GM21528 (cell line): ENCODE data around the gene TM4SF4.

Experiments used
- ATAC-seq: cut with Tn5 transposase; IDR thresholded peaks from one replicate; pipeline ENCODE4 v1.9.1; 2021; ENCODE audit warnings: mild to moderate bottlenecking, moderate library complexity; ENCODE audit not compliant: unreplicated experiment, low FRiP score

TM4SF4 gene

GRCh38 chr3:149454746-149455145, 19.8 kb upstream of the TM4SF4 start:
- ATAC-seq = no peak

- no peak for ATAC-seq
Measured at GRCh38 chr3:149455366-149455765, 19.1 kb upstream of the TM4SF4 start.

GRCh38 chr3:149455989-149456388, 18.5 kb upstream of the TM4SF4 start:
- no peak for ATAC-seq

- ATAC-seq = no peak
Measured at GRCh38 chr3:149459491-149460059, 14.9 kb upstream of the TM4SF4 start.

- no peak for ATAC-seq
Measured at GRCh38 chr3:149460117-149460516, 14.4 kb upstream of the TM4SF4 start.

GRCh38 chr3:149462051-149462450, 12.4 kb upstream of the TM4SF4 start:
- no peak for ATAC-seq

GRCh38 chr3:149462581-149463011, 11.9 kb upstream of the TM4SF4 start:
- no peak for ATAC-seq

- ATAC-seq = no peak
Measured at GRCh38 chr3:149463921-149464320, 10.6 kb upstream of the TM4SF4 start.

GRCh38 chr3:149464542-149465328, 9.8 kb upstream of the TM4SF4 start:
- no peak for ATAC-seq

GRCh38 chr3:149465351-149465883, 9.1 kb upstream of the TM4SF4 start:
- no peak for ATAC-seq

- ATAC-seq = no peak
Measured at GRCh38 chr3:149466192-149466591, 8.3 kb upstream of the TM4SF4 start.

GRCh38 chr3:149468504-149469212, 5.8 kb upstream of the TM4SF4 start:
- peak; percentile 94 for ATAC-seq

- ATAC-seq = no peak
Measured at GRCh38 chr3:149470381-149470780, 4.1 kb upstream of the TM4SF4 start.

- ATAC-seq = no peak
Measured at GRCh38 chr3:149472030-149472797, 2.3 kb upstream of the TM4SF4 start.

- no peak for ATAC-seq
Measured at GRCh38 chr3:149473357-149474249, 894 bp upstream of the TM4SF4 start.

- ATAC-seq = no peak
Measured at GRCh38 chr3:149475451-149476060, 1.1 kb downstream of the TM4SF4 start.

GRCh38 chr3:149476225-149476624, 1.7 kb downstream of the TM4SF4 start:
- ATAC-seq = no peak

- no peak for ATAC-seq
Measured at GRCh38 chr3:149479621-149480325, 5.3 kb downstream of the TM4SF4 start.
